GM19023 (cell line): Measurements from ENCODE around the gene PGF.

ENCODE experiments used
- ATAC-seq: cut with Tn5 transposase; IDR thresholded peaks from one replicate; pipeline ENCODE4 v1.9.1; 2021; ENCODE audit warnings: mild to moderate bottlenecking, moderate library complexity; ENCODE audit not compliant: unreplicated experiment

Gene PGF

DNA sequence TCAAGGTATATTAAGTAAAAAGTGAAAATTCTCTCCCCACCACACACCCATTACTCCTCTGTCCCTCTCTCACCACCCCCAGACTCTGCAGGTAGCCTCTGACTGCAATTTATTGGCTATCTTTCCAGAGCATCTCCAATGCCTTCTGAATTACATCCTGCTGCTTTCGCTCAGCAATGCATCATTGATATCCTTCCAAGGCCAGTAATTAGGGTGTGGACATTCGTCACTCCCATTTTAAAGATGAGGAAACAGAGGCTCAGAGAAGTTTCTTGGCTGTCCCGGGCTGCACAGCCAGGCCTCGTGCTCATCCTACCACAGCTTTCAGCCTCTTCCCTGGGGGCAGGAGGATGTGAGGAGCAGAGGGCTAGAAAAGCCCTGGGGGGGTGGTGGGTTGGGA lies 23.6 kb upstream of the PGF start:
- no peak for ATAC-seq

DNA sequence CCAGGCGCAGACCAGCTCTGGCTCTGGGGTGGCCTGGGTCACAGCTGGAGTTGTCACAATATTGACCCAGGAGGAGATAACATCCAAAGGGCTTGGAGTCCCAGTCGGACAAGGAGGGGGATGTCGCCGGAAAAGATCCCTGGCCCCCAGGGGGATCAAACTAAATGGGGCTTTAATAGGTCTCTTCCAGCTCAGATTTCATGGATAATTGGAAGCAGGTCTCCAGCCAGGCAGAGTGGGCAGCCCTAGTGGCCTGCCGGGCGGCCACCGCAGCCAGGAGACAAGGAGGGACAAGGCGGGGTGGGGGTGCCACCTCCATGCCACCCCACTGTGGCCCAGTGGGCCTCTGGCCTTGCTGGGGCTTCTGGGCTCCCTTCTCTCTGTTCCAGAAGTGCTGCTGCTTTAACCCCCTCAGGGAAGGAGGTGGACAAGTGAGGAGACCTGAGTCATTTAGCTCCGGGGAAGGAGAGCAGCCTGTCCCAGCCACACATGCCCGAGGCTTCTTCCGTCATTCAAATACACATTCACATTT lies 23.1 kb upstream of the PGF start:
- no peak for ATAC-seq

DNA sequence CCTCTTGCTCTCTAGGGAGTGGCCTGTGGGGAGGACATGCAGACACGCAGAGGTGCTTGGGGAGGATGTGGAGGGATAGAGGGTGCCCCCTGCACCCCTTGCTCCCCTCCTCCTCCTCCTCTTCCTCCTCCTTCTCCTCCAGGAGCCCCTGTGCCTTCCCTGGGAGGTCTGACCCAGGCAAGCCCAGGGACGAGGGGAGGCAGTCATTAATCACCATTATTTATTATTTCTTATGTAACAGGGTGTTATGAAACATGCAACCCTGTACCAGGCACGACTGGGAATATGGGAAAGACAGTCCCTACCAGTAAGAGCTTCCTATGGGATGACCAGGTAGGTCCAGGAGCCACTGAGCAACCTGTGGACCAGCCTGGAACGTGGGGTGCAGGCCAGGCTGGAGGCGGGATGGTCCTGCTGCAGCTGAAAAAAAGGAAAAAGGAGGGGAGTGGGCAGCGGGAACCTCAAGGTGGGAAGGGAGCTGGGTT lies 22.5 kb upstream of the PGF start:
- ATAC-seq, result no peak

DNA sequence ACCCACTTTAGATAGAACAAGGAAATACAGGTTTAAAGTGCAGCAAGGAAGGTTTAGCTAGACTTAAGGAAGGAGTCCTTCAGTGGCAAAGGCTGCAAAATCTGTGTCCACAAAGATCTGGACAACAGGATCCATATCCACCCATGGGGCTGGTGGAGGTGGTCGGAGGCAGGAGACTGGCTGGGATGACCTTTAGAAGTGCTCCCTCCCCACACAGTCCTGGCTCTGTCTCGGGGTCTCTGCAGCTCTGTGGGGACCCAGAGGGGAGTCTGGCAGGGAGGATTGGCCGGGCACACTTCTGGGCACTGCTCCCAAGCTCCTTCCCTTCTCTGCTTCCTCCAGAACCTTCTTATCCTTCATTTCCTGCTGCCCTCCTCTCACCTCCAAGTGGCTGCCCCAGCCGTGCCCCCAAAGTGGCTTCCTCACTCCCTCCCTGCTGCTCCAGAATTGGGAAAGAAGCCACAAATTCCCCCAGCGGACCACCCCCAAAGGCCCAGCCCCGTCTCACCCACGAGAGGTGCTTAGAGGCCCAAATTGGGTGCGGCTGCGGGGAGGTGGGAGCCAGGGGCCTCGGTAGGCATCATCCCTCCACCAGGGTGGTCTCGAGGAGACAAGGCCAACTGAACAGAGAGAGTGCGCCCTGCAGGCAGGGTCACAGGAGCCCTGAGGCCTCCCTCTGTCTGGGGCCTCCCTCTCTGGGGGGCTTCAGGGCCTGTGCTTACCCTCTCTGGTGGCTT lies 21.9 kb upstream of the PGF start:
- no peak for ATAC-seq

DNA sequence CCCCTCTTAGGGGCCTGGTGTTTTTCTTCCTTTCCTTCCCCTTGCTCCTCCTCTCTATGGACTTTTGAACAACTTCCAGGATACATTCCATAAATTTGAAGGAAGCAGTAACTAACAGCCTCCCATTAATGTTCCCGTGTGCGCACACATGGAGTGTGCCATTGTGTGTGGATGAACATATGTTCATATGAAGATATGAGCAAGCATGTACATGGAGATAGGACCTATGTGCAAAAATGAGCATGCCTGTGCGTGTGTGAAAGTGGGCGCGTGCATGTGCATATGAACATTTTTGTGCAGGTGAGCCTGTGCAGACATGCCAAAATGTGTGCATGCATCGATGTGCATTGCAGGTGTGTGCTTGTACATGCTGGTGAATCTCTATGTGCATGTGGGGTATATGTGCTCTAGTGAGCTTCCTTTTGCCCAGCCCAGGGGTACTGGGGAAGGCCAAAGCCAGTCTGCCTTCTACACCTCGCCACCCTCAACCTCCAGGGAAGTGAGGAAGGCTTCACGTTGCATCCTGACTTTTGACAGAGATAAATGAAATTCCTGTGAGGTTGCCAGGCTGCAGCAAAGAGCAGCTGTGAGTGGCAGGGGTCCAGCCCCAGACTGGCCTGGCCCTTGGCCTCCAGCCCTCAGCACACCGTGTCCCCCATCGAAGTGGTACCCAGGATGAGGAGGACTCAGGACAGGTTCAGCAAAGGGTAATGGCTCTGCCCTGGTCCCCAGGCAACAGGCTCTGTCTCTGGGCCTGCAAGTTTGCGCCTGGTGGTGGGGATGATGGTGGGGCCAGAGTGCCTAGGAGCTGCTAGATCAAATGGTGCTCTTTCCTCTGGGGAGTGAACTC lies 21.1 kb upstream of the PGF start:
- no peak for ATAC-seq

DNA sequence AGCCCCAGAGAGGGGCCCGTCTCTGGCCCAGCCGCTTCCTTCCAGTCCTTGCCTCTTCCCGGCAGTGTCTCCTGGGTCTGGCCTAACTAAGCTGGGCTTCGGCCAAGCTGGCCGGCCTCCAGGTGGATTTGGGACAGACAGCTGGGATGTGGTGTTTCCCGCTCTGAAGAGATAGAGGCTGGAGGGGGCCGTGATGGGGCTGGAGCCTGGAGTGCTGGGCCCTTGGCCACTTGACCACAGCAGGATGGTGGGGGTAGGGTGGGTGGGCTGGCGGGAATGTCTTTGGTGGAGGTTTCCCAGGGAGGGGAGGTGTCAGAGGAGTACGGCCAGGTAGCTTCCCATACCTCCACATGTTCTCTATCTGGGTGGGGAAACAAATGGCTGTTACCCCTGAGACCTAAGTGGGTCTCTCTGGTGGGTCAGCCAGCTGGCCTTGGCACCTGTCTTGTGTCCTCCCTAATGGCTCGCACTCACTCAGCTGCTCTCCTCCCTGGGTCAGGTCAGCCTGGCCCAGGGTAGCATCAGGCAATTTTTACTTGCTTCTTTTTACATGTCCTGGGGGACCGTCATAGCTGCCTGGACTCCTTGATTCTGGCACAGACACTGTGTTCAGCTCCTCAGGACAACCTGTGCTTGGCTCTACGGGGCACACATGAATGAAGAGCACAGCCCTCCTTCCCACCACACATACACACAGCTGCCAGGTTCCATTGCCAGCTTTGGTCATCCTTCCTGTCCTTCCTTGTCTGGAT lies 19.8 kb upstream of the PGF start:
- ATAC-seq, result no peak

DNA sequence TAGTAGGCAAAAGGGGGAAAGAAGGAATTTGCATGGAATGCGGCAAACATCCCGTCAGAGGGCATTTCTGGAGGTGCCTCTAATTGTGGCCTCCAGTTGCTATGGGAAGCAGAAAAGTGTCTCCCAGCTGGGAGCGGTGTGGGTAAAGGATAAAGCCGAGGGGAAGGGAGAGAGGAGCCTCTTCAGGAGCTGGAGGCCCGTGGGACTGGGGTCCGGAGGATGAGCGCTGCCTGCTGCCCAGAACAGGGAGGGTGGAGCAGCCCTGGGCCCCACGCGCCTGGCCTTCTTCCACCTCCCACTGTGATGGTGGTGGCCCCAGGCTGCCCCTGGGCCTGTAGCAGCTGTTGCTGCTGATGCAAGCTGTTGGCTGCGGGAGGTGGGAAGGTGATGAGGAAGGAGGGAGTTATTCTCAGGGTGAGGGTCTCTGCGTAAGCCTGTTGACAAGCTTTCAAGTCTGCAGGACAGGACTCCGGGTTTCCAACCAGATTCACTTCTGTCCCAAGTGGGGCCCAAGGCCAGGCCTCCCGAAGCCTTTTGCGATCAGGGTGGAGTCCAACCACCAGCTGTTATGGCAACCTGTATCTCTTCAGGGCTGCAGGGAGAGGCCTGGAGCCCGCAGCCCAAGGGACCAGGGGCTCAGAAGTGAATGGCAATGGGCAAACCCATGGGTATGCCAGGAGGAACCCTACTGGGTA lies 19.1 kb upstream of the PGF start:
- ATAC-seq, result no peak

DNA sequence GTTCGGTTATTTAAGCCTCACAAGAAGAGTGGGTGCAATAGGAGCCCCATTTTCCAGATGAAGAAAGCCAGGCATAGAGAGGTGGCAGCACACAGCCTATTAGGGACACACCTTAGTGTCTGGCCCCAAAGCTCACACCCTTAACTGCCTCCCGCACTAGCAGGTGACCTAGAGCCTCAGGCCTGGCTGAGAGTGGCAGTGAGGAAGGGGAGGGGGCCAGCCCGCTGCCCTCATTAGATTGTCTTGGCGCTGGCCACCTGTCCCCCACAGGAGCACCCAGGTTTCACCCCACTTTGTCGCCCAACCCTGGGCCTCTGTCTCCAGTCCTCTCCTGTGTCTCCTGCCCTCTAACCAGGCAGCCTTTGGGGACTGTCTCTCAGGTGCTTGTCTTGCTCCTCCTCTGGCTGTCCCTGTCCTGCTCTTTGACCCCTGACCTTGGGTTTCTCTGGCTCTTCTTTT lies 18.5 kb upstream of the PGF start:
- ATAC-seq, result no peak

DNA sequence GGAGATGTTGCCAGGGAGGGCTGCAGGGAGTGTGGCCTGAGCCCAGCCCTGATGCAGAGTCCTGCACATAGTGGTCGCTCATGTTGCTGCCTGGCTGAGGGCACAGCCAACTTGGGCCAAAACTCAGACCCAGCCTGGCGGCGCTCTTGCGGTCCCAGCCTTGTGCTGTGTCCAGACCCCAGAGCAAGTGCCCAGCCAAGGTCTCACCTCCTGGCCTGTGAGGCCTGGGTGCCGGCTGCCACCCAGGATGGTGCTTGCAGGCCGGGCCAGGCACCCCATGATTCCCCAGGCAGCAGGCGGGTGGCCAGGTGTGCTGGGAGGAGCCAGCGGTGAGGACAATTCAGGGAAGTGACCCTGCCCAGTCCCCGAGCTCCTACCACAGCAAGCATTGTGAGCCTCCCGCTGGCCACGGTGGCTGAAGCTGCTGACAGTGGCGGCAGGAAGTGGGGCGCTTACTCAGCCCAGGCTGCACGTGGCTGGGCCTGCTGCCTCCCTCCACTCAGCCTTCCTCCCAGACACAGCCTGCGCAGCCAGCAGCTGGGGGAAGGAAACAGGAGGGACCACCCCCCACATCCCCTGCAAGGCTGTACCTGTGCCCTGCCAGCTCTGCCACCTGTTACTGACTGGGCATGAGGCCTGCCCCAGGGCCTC lies 17.7 kb upstream of the PGF start:
- ATAC-seq, result no peak

DNA sequence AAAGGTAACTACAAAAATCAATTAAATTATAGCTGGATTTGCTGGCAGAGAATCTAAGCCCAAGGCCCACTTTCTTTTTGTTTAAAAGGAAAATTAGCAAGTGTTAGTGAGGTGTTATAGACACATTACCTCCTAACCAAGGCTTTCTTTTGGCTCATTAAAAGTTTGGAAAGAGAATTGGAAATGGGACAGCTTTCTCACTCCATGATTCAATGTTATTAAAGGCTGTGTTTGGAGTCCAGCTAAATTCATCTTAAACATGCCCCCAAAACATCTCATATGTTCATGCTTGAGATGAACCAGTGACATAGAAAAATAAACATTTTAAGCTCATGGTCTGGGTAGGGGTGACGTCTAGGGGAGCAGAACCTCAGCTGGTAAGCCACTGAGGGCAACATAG lies 13.4 kb upstream of the PGF start:
- no peak for ATAC-seq

DNA sequence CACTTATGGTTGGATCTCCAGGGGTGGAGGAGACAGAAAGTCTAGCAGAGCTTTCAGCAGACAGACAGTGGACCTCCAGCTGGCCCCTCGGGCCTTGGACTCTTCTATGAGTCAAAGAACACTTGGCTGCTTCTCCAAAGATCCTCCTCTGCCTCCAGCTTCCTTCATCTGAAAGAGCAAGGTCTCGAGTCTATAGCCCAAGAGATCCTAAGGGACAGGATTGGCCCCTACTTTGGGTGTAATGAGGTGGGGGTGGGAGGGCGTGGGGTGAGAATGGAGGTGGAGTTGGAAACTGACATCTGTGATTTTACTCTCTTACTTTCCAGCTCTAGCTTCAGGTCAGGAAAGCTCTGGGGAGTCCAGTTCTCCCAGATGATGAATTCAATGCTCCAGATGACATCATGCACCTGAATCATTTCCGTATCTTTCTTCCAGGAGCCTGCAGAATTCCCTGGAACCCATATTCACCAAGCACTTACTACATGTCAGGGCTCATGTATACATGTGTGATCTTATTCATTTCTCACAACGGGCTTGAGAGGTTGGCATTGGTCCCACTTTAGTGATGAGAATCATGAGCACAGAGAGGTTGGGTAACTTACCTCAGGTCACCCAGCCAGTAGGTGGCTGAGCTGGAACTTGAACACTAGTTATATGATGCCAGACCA lies 10.2 kb upstream of the PGF start:
- ATAC-seq, result no peak

DNA sequence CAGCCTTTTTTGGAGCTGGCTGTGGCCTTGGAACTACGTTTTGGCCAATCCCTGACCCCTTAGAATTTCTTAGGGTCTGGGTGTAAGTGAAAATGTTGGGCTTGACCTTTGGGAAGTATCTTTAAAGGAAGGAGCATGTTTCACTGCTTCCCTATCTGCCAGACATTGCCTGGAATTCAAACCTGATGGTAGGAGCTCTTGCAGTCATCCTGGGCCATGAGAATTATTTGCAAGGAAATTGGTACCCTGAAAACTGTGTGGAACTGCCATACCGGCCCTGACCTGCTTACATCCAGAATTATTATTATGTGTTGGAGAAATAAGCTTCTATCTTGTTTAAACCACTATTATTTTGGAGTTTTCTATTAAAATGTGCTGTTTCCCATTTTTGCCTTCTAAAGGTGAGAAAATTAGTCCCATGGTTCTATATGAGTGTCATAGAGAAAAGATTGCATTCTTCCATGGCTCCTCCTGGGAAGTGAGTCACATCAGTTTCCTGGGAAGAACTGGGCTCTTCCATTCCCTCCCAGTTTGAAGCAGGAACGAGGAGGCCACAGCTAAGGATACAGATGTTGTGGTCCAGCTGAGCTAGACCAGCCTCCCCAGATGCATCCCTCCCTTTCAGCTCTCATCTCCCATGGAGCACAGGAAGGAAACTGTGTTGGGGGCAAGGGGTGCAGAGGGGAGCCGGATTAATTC lies 9.5 kb upstream of the PGF start:
- no peak for ATAC-seq

DNA sequence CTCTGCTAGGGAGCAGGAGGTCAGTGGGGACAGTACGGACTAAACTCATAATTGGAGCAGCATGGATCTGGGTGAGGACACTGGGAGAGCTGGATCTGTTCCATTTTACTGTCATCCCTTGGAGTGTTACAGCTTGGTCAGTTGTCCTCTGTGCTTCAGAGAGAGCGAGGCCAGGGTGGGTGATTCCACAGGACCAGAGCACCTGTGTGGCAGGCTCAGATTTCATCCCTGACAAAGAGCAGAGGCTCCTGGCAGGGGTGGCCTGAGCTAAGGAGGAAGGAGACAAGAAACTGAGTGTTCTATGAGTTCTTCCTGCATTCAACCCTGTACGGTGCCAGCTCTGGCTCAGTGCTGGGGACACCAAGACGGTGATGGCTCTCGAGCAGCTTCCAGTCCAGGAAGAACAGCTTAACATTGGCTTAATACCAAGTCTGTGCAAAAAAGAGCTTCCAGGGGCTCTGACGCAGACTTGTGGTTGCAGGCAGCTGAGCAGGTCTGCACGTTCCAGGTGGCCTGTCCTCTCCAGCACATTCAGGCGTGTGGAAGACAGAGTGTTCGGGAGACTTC lies 8.4 kb upstream of the PGF start:
- ATAC-seq, result no peak

DNA sequence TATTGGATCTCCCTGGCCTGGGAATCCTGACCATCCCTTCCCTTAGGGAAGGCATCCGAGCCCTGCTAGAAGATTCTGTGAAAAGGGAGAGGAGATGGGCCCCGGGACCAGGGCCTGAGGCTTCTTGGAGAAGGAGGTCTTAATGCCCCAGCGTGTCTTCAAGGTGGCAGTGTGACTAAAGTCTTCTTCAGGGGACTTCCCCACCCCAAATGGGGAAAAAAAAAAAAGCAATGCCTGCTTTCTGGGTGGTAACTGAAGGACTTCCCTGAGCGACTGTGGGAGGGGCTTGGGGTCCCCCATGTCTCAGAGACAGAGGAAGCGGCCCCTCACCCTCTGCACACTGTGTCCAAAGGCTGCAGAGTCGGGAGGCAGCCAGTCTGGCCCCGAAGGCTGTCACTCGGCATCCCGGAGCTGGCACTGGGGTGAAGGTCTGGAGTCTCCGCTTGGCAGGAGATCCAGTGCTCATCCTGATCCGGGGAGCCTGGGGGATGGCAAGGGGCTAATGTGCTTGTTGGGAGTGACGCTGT lies 7.8 kb upstream of the PGF start:
- ATAC-seq, result no peak

DNA sequence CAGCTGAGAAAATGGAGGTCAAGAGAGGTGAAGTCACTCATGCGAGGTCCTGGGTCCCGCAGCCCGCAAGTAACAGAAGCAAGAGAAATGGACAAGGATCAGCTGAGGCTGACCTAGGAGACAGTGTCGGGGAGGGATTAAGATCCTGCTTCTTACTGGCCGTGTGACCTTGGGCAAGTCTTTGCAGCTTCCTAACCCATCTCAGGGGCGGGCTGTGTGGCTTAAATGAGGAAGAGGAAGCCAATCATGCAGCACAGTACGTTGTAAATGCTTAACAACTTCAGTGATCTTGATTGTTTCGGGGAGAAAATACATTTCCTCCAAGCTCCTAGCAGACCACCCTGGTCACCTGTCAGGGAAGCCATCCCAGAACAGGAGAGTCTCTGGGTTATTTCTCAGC lies 7.1 kb upstream of the PGF start:
- no peak for ATAC-seq

DNA sequence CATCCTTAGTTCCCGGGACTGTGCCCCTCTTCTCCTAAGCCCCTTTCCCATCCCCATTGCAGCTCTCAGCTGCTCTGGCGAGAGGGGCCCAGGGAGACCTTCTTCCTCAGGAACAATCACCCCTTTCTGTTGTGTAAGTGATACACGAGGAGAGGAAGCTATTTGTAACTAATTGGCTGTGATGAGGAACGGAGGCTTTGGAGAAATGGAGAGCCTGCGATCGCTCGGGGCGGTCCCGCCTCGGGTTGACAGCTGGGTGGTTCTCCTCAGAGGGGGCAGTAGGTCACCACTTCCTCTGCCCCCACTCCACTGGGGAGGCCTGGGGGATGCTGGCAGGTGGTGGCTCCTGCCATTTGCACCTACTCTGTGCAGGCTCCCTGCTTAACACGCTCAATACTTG lies 6.6 kb upstream of the PGF start:
- no peak for ATAC-seq

DNA sequence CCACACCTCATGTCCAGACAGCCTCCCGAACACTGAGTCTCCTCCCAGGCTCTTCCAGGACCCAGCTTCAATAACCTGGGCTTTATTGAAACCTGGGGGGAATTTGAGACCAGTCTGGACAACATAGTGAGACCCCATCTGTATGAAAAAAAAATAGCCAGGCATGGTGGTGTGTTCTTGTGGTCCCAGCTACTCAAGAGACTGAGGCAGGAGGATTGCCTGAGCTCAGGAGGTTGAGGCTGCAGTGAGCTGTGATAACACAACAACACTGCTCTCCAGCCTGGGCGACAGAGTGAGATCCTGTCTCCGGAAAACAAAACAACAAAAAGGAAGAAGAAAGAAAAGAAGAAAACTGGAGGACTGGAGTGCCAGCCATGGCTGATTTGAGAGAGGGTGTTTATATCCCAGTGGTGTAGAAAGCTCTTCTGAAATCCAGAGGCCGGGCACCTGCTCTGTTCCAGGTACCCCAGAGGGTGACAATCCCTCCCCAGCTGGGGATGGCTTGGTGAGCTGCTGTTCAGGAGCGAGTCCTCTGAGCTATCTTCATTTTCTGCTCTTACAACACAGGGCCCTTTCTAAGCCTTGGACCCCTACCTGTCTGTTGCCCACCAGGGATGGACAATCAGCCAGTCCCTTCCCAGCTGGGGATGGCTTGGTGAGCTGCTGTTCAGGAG lies 6.0 kb upstream of the PGF start:
- no peak for ATAC-seq

DNA sequence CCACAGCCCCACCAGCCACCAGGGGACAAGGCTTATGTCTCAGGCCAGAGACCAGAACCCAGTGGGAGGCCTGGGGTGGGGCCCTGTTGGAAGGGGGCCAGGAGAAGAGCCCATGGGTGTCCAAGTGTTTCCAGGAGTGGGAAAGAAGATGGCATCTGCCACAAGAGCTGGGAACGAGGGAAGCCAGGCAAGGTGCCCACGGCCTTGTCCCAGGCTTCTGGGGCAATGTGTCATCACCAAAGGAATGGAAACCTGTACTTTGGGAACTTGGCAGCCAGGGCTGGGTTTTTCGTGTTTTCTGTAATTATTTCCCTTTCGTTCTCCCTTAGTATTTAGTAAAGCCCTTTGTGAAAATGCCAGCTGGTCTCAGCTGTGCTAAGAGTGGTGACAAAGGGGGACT lies 5.3 kb upstream of the PGF start:
- no peak for ATAC-seq
